Measurements from ENCODE around the gene RASGEF1C. TPM values are rescaled to one million over a fixed set of nuclear protein-coding genes. Genes with fewer than 3 reads are reported as not detected.

RASGEF1C gene
- total RNA-seq (2014; rRNA removed): not detected in 2 replicates
- polyA plus RNA-seq (2012): not detected

GRCh38 chr5:180209137-180209581 lies at the start of gene RASGEF1C:
Gene RASGEF1C (minus strand): TSS chr5:180209211. CDS start chr5:180138052, 71,159 bp downstream.
- DNase-seq (ENCODE audit: low read depth): peak; percentile 35

DNA sequence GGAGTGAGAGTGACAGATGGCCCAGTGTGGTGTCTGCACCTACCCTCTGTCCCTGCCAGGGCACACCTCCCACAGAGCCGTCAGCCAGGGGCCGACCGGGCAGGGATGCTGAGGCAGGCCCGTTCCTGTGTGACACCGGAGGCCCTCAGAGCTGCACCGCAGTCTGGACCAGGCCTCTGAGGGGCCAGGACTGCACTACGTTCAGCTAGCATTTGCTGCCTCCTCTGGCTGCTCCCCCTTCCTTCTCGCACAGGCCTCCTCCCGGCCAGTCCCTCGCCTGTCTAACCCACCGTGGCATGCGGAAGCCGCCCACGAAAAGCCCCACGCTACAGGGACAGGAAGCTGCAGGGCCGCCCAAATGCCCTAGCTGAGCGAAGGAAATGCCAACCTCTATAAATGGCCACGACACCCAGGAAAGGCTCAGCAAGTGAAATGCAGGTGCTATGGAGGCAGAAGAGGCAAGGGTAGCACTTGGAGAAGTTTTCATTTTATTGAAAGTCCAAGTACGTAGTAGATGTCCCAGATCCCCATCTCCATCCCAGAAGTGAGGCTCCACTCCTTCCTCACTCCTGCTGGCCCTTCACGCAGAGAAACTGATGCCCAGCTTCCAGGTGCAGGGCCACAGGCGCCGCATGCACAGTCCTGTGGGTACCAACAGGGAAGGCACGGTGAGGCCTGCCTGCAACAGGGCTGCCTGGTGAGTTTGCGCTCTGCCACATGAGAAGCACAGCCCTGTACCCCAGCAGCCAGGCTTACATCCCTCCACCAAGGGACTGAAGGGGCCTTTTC lies 44.2 kb upstream of the RASGEF1C start:
- peak; percentile 13 for DNase-seq (ENCODE audit: low read depth)

GRCh38 chr5:180251887-180252286 lies 42.9 kb upstream of the RASGEF1C start:
- no peak for DNase-seq (ENCODE audit: low read depth)

- DNase-seq (ENCODE audit: low read depth): no peak
Measured at GRCh38 chr5:180251141-180251540, 42.1 kb upstream of the RASGEF1C start.

DNA sequence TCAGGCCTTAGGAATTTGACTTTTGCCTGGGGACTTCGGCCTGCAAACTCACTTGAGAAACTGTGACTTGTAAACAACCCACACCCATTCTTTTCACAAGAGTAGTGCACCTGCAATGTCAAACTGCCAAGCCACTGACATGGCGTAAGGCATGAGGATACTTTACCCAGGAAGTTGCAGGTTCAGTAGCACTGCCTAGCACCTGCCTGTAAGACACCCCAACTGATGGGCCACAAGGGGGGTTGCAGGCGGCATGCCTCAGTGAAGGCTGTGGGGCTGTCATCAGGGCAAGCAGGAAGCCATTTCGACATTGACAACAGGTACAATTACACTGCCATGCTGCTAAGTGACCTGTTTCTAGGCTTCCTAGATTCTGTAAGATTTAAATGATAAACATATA lies 41.3 kb upstream of the RASGEF1C start:
- DNase-seq (ENCODE audit: low read depth): no peak

- no peak for DNase-seq (ENCODE audit: low read depth)
Measured at GRCh38 chr5:180241600-180241999, 32.6 kb upstream of the RASGEF1C start.

GRCh38 chr5:180238631-180239030 lies 29.6 kb upstream of the RASGEF1C start:
- DNase-seq (ENCODE audit: low read depth): no peak

- no peak for DNase-seq (ENCODE audit: low read depth)
Measured at GRCh38 chr5:180235846-180236245, 26.8 kb upstream of the RASGEF1C start.

- DNase-seq (ENCODE audit: low read depth): no peak
Measured at GRCh38 chr5:180235077-180235476, 26.1 kb upstream of the RASGEF1C start.

GRCh38 chr5:180234271-180234670 lies 25.3 kb upstream of the RASGEF1C start:
- DNase-seq (ENCODE audit: low read depth): no peak

DNA sequence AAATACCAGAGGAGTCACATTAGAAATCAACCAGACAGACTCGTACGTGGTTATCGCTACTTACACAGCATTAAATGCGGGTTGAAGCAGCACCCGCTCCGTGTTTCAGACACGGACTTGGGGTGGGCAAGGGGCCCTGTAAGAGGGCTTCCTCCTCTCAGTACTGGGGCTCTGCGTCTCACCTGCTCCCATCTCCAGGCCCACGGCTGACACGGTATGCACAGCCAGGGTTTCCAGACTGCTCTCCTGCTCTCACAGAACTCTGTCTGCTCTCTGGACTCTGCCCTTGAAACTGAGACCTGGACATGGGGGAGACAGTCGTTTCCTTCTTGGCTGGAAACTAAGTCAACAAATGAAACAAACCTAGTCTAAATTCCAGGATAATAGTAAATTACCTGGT lies 24.7 kb upstream of the RASGEF1C start:
- no peak for DNase-seq (ENCODE audit: low read depth)

DNA sequence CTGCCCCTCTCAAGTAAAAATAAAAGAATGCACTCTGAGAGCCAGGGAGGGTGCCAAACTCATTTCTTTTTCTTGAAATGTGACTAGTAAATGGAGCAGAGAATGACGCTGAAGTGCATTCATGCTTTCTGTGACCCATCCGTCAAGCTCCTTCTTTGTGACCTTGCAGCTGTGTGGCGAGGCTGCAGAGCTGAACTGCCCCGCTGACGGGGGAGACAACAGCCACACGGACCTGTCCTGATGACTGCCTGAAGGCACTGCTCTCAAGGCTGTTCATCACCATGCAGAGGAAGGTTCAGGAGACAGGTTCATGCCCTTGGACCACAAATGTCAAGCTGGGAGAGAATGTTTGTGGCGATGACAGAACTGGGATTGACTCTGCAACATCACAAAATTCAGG lies 21.0 kb upstream of the RASGEF1C start:
- no peak for DNase-seq (ENCODE audit: low read depth)

DNA sequence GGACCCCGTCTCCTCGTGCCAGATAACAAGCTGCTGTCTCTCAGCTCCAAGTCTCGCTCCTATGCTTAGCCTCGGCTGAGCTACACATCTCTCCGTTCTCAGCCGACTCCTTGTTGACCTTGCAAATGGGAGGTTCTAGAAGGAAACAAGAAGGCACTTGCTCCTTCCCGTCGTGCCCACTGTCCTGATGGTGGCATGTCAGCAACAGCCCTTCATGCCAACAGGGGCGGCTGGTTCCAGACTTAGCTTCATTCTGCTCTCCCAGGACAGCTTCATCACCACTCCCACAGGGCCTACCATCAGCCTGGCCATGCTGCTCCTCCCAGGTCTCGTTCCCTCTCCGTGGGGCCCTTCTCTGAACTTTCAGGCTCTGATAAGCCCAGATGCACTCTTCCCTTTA lies 13.0 kb upstream of the RASGEF1C start:
- no peak for DNase-seq (ENCODE audit: low read depth)

GRCh38 chr5:180217797-180218196 lies 8.8 kb upstream of the RASGEF1C start:
- no peak for DNase-seq (ENCODE audit: low read depth)

- no peak for DNase-seq (ENCODE audit: low read depth)
Measured at GRCh38 chr5:180216646-180217171, 7.7 kb upstream of the RASGEF1C start.

- DNase-seq (ENCODE audit: low read depth): no peak
Measured at GRCh38 chr5:180215783-180216630, 7.0 kb upstream of the RASGEF1C start.

- DNase-seq (ENCODE audit: low read depth): no peak
Measured at GRCh38 chr5:180214870-180215770, 6.1 kb upstream of the RASGEF1C start.

DNA sequence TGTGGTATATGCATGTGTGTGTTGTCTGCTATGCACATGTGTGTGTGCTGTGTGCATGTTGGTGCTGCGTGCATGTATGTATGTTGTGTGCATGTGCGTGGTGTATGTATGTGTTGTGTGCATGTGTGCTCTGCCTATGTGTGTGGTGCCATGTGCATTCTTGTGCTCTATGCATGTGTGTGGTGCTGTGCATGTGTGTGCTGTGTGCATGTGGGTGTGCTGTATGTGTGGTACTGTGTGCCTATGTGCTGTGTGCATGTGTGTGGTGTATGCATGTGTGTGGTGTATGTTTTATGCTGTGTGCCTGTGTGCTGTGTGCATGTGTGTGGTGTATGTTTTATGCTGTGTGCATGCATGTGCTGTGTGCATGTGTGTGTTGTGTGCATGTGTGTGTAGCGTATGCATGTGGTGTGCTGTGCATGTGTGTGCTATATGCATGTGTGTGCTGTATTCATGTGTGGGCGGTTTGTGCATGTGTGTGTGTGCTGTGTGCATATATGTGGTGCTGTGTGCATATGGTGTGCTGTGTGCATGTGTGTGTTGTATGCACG lies 4.7 kb upstream of the RASGEF1C start:
- DNase-seq (ENCODE audit: low read depth): no peak

DNA sequence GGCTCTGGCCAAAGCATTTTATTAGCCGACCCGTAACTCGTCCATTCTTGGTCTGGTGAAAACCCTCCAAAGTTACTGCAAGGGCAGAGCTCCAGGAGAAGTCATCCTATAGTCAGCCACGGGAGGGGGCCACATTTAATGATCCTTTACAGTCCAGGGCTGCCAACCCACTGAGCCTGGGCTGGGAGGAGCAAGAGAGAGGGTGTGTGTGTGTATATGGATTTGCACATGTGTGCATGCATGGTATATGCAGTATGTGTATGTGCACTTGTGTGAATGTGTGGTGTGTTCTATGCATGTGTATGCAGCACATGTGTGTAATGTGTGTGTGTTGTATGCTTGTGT lies 4.2 kb upstream of the RASGEF1C start:
- DNase-seq (ENCODE audit: low read depth): no peak

DNA sequence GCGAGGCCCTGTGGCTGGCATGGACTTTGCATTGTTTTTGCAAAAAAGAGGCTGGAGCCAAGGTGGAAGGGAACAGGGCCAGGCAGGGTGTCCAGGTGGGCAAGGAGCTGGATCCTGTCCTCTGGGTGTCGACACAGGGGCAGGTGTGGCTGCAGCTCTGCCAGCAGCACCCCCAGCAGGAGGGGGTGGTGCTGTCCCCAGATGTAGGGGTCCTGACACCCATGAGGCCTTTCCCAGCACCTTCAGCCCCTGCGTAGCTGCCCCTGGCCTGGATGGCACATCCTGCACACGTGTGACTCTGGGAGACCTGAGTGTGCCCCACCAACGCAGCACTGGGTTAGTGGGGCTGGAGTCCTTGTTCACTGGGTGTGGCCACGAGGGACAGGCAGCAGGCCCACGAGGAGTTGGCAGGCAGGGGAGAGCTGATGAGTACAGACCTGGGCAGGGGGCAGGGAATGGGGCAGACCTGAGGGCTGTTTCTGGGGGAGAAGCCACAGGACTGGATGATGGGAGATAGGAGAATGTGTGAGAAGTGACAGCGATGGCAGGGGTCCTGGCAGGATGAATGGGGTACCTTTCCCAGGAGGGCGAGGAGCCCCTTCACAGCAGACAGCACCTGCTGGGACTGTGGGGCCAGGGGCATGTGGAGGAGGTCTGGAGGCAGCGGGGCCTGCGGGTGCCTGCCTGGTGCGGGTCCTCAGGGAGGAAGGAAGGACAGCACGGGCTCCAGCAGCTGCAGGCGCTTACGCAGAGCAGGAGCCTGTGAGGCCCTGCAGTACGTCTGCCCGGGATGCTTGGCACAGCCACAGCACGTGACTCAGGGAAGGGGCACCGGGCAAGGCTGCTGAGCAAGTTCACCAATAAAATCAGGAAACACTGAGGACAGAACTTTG lies 3.6 kb upstream of the RASGEF1C start:
- DNase-seq (ENCODE audit: low read depth): peak; percentile 5

Measured in LHCN-M2 (cell line).